ENCODE data around the gene XPR1. TPM values are rescaled to one million over a fixed set of nuclear protein-coding genes. Genes with fewer than 3 reads are reported as not detected.
"Not testable (repeated sequence)": the region's sequence is repeated elsewhere in the genome, so short reads cannot be mapped to it uniquely, and the experiment has no call there.

The XPR1 gene
- total and polyA plus RNA-seq, 2 experiments from 2014 or later = 4.9 to 15.6 TPM

DNA sequence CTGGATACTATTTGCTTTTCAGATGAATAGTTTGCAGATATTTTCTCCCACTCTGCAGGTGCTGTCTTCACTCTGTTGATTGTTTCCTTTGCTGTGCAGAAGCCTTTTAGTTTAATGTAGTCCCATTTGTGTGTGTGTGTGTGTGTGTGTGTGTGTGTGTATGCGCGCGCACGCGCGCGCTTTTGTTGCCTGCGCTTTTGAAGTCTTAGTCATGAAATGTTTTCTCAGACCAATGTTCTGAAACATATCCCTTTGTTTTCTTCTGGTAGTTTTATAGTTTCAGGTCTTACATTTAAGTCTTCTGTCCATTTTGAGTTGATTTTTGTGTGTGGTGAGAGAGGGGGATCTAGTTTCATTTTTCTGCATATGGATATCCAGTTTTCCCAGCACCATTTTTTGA lies 63.5 kb downstream of the XPR1 start:
- in situ Hi-C loops (cut with MboI) = no loop called here
- Histone ChIP-seq H3F3A (ENCODE audit: insufficient read depth) (no peaks in the 10 kb centered on the region), H3K4me3 (no peak overlapping the region), H3K9me2 (ENCODE audit: insufficient read depth) (no peaks in the 10 kb centered on the region), H3K27me3 (replicated peaks; ENCODE audit: insufficient read depth) (no peaks in the 10 kb centered on the region), H3K4me1 (ENCODE audit: insufficient read depth) (peaks cover 3% of the 10 kb centered on the region; the same call in 1 of the 2 replicates), H3K9me3 (ENCODE audit: low read depth) (no peaks in the 10 kb centered on the region), H3K4me2 (ENCODE audit: unreplicated experiment) (no peak overlapping the region), H3K27ac (no peak overlapping the region), H3K36me3 (ENCODE audit: low read depth) (no peaks in the 10 kb centered on the region), H4K20me1 (ENCODE audit: insufficient read depth) (no peaks in the 10 kb centered on the region), H3K9ac (no peak overlapping the region), H2AFZ (no peak overlapping the region), H3K79me2 (ENCODE audit: insufficient read depth) (peaks cover 22% of the 10 kb centered on the region)
- TF ChIP-seq EZH2phosphoT487 (IDR thresholded peaks at IDR 0.05; ENCODE audit: insufficient read depth, low read depth) (no peak), EZH2 (IDR thresholded peaks at IDR 0.05; ENCODE audit: insufficient read depth, poor library complexity, severe bottlenecking) (no peak)
- DNase-seq = no peak
- 94% methylated on average over 8 of the region's 8 CpGs for WGBS, 2 experiments (ENCODE audit: low coverage in 1 of 2, low lambda C conversion rate in 2 of 2, missing lambda C conversion rate in 2 of 2)

DNA sequence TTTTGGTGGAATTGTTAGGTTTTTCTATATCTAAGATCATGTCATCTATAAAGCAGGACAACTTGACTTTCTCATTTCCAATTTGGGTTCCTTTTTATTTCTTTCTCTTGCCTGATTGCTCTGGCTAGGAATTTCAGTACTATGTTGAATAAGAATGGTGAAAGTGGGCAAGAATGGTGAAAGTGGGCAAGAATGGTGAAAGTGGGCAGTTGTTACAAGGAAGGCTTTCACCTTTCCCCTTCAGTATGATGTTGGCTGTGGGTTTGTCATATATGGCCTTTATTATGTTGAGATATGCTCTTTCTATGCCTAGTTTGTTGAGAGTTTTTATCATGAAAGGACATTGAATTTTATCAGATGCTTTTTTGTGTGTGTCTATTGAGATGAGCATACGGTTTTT lies 64.5 kb downstream of the XPR1 start:
- TF ChIP-seq EZH2phosphoT487 (IDR thresholded peaks at IDR 0.05; ENCODE audit: insufficient read depth, low read depth) = no peak
- TF ChIP-seq EZH2 (IDR thresholded peaks at IDR 0.05; ENCODE audit: insufficient read depth, poor library complexity, severe bottlenecking) = no peak
- Histone ChIP-seq H3K9me2 (ENCODE audit: insufficient read depth) (no peaks in the 10 kb centered on the region), H3K4me1 (ENCODE audit: insufficient read depth) (no peaks in the 10 kb centered on the region), H3K79me2 (ENCODE audit: insufficient read depth) (peaks cover 22% of the 10 kb centered on the region), H3K36me3 (ENCODE audit: low read depth) (no peaks in the 10 kb centered on the region), H3K4me2 (ENCODE audit: unreplicated experiment) (no peak overlapping the region), H3K9me3 (ENCODE audit: low read depth) (no peaks in the 10 kb centered on the region), H2AFZ (no peak overlapping the region), H4K20me1 (ENCODE audit: insufficient read depth) (no peaks in the 10 kb centered on the region), H3K9ac (no peak overlapping the region), H3K27ac (no peak overlapping the region), H3F3A (ENCODE audit: insufficient read depth) (no peaks in the 10 kb centered on the region), H3K4me3 (no peak overlapping the region), H3K27me3 (replicated peaks; ENCODE audit: insufficient read depth) (no peaks in the 10 kb centered on the region)
- 95 to 100% methylated on average over 1 of the region's 1 CpG for WGBS, 2 experiments (ENCODE audit: low coverage in 1 of 2, low lambda C conversion rate in 2 of 2, missing lambda C conversion rate in 2 of 2)
- DNase-seq = no peak
- in situ Hi-C loops (cut with MboI) = no loop called here

DNA sequence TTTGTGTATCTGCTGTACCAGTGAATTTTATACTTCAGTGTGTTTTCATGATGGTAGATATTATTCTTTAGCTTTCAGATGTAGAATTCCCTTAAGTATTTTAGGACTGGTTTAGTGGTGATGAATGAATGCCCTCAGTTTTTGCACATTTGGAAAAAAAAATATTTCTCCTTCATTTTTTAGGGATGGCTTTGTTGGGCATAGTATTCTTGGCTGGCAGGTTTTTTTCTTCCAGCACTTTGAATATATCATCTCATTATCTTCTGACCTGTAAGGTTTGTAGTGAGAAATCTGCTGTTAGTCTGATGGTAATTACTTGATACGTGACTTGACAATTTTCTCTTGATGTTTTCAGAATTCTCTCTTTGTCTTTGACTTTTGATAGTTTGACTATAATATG lies 66.8 kb downstream of the XPR1 start:
- no peaks in the 10 kb centered on the region for H4K20me1 ChIP-seq (ENCODE audit: insufficient read depth)
- no peaks in the 10 kb centered on the region for H3F3A ChIP-seq (ENCODE audit: insufficient read depth)
- TF ChIP-seq EZH2phosphoT487 (IDR thresholded peaks at IDR 0.05; ENCODE audit: insufficient read depth, low read depth) (no peak), EZH2 (IDR thresholded peaks at IDR 0.05; ENCODE audit: insufficient read depth, poor library complexity, severe bottlenecking) (no peak)
- WGBS, 2 experiments (ENCODE audit: low coverage in 1 of 2, low lambda C conversion rate in 2 of 2, missing lambda C conversion rate in 2 of 2) = 89 to 100% methylated on average over 1 of the region's 1 CpG
- H3K4me1 ChIP-seq (ENCODE audit: insufficient read depth) = no peaks in the 10 kb centered on the region
- no peak for DNase-seq
- no peaks in the 10 kb centered on the region for H3K9me3 ChIP-seq (ENCODE audit: low read depth)
- in situ Hi-C loops (cut with MboI) = no loop called here
- H3K9me2 ChIP-seq (ENCODE audit: insufficient read depth) = no peaks in the 10 kb centered on the region
- no peak overlapping the region for H3K4me2 ChIP-seq (ENCODE audit: unreplicated experiment)
- H3K9ac ChIP-seq = no peak overlapping the region
- no peak overlapping the region for H2AFZ ChIP-seq
- no peaks in the 10 kb centered on the region for H3K27me3 ChIP-seq (replicated peaks; ENCODE audit: insufficient read depth)
- peaks cover 34% of the 10 kb centered on the region for H3K79me2 ChIP-seq (ENCODE audit: insufficient read depth)
- H3K27ac ChIP-seq = no peak overlapping the region
- H3K4me3 ChIP-seq = no peak overlapping the region
- H3K36me3 ChIP-seq (ENCODE audit: low read depth) = no peaks in the 10 kb centered on the region

DNA sequence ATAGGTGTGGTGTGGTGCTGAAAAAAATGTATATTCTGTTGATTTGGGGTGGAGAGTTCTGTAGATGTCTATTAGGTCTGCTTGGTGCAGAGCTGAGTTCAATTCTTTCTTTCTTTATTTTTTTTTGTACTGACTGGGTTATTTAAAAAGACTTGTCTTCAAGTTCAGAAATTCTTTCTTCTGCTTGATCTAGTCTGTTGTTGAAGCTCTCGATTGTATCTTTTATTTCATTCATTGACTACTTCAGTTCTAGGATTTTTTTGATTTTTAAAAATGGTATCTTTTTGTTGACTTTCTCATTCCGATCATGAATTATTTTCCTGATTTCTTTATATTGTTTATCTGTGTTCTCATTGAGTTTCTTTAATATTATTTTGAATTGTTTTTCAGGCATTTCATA lies 70.6 kb downstream of the XPR1 start:
- H3K36me3 ChIP-seq (ENCODE audit: low read depth); in situ Hi-C loops (cut with MboI); H3K9me3 ChIP-seq (ENCODE audit: low read depth); H3K4me1 ChIP-seq (ENCODE audit: insufficient read depth); H3K4me2 ChIP-seq (ENCODE audit: unreplicated experiment); H4K20me1 ChIP-seq (ENCODE audit: insufficient read depth); H3K9ac ChIP-seq; H2AFZ ChIP-seq; H3K9me2 ChIP-seq (ENCODE audit: insufficient read depth); H3K4me3 ChIP-seq; H3K27ac ChIP-seq; DNase-seq; H3K27me3 ChIP-seq (replicated peaks; ENCODE audit: insufficient read depth); H3F3A ChIP-seq (ENCODE audit: insufficient read depth): not testable (repeated sequence)
- WGBS, 2 experiments (ENCODE audit: low coverage in 1 of 2, low lambda C conversion rate in 2 of 2, missing lambda C conversion rate in 2 of 2) = 87 to 90% methylated on average over 2 of the region's 2 CpGs
- peaks cover 28% of the 10 kb centered on the region for H3K79me2 ChIP-seq (ENCODE audit: insufficient read depth)

DNA sequence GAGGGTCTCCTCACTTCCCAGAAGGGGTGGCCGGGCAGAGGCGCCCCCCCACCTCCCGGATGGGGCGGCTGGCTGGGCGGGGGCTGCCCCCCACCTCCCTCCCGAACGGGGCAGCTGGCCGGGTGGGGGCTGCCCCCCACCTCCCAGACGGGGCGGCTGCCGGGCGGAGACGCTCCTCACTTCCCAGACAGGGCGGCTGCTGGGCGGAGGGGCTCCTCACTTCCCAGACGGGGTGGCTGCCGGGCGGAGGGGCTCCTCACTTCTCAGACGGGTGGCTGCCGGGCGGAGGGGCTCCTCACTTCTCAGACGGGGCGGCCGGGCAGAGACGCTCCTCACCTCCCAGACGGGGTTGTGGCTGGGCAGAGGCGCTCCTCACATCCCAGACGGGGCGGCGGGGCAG lies 78.9 kb downstream of the XPR1 start:
- H2AFZ ChIP-seq; H3K4me1 ChIP-seq (ENCODE audit: insufficient read depth); H3K4me2 ChIP-seq (ENCODE audit: unreplicated experiment); H3K9ac ChIP-seq; H3K27ac ChIP-seq; in situ Hi-C loops (cut with MboI); DNase-seq; H3K4me3 ChIP-seq; H3K27me3 ChIP-seq (replicated peaks; ENCODE audit: insufficient read depth); H3K79me2 ChIP-seq (ENCODE audit: insufficient read depth); H3F3A ChIP-seq (ENCODE audit: insufficient read depth); H3K9me3 ChIP-seq (ENCODE audit: low read depth); H4K20me1 ChIP-seq (ENCODE audit: insufficient read depth); H3K36me3 ChIP-seq (ENCODE audit: low read depth); H3K9me2 ChIP-seq (ENCODE audit: insufficient read depth): not testable (repeated sequence)
- 89% methylated on average over 30 of the region's 30 CpGs; no CpG with 5 or more reads in 1 of the 2 experiments for WGBS, 2 experiments (ENCODE audit: low coverage in 1 of 2, low lambda C conversion rate in 2 of 2, missing lambda C conversion rate in 2 of 2)

DNA sequence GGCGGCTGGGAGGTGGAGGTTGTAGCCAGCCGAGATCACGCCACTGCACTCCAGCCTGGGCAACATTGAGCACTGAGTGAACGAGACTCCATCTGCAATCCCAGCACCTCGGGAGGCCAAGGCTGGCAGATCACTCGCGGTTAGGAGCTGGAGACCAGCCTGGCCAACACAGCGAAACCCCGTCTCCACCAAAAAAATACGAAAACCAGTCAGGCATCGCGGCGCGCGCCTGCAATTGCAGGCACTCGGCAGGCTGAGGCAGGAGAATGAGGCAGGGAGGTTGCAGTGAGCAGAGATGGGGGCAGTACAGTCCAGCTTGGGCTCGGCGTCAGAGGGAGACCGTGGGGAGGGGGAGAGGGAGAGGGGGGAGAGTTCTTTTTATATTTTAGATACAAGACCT lies 79.4 kb downstream of the XPR1 start:
- H3K4me2 ChIP-seq (ENCODE audit: unreplicated experiment); H3K36me3 ChIP-seq (ENCODE audit: low read depth); in situ Hi-C loops (cut with MboI); H3F3A ChIP-seq (ENCODE audit: insufficient read depth); H3K9me3 ChIP-seq (ENCODE audit: low read depth); H3K4me1 ChIP-seq (ENCODE audit: insufficient read depth); H3K9me2 ChIP-seq (ENCODE audit: insufficient read depth); H3K9ac ChIP-seq; H2AFZ ChIP-seq; H3K27me3 ChIP-seq (replicated peaks; ENCODE audit: insufficient read depth); H4K20me1 ChIP-seq (ENCODE audit: insufficient read depth); H3K4me3 ChIP-seq; H3K27ac ChIP-seq; DNase-seq; H3K79me2 ChIP-seq (ENCODE audit: insufficient read depth): not testable (repeated sequence)
- 88 to 97% methylated on average over 13 to 19 of the region's 19 CpGs for WGBS, 2 experiments (ENCODE audit: low coverage in 1 of 2, low lambda C conversion rate in 2 of 2, missing lambda C conversion rate in 2 of 2)

Measured in GM23248 (cell line).